ENCODE results near the gene HDDC2. TPM values are rescaled to one million over a fixed set of nuclear protein-coding genes. Genes with fewer than 3 reads are reported as not detected.

The HDDC2 gene
- total and polyA plus RNA-seq, 9 of the 15 experiments (the other 6 are each of a cell fraction or from before 2014, with no cell fraction given), result 194 to 632 (median 294) TPM

DNA sequence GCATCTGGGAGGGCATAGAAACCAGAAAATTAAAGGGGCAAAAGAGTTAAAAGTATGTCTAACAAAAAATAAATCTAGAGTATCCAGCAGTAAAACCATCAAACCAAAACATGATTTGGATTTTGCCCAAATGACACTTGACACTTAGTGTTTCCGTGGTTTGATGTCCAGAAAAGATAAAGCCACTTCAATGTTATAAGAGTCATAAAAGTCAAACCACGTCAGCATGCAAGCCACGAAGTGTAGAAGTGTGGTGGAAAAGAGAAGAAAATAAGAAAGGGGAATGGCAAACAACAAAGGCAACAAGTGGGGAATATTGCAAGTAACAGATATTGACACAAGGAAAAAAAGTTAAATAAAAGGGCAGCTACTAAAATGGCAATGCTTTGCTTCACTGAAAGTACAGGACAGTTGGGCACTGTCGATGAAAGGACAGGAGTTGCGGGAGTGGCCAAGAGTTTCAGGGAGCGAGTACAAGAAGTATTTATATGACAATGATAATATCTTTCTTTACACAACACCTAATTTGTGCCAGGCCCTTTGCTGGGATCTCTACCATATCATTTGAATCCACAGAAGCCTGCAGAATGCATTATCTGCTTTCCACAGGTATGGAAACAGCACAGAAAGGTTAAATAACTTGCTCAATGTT, 6.3 kb upstream of the HDDC2 start (continued):
- no peak for TF ChIP-seq ILK (tag; IDR thresholded peaks at IDR 0.05; ENCODE audit: borderline replicate concordance, low read depth)
- TF ChIP-seq FOXM1 (IDR thresholded peaks at IDR 0.05; ENCODE audit: low read depth), result no peak
- no peak for TF ChIP-seq FOXM1 (CRISPR knock-in tag; IDR thresholded peaks at IDR 0.05; ENCODE audit: low read depth)
- no peak for TF ChIP-seq NCOA4 (IDR thresholded peaks at IDR 0.05; ENCODE audit: partially characterized antibody)
- no peak for TF ChIP-seq BRD4 (IDR thresholded peaks at IDR 0.05)
- TF ChIP-seq BACH1 (tag; IDR thresholded peaks at IDR 0.05), result no peak
- TF ChIP-seq RAD51 (IDR thresholded peaks at IDR 0.05; ENCODE audit: borderline replicate concordance, low read depth), result no peak
- no peak for TF ChIP-seq CHD1 (IDR thresholded peaks at IDR 0.05; ENCODE audit: low read length)
- no peak for TF ChIP-seq SAFB2 (IDR thresholded peaks at IDR 0.05; ENCODE audit: borderline replicate concordance, low read depth, low read length, severe bottlenecking)
- no peak for TF ChIP-seq EZH2 (IDR thresholded peaks at IDR 0.05; ENCODE audit: borderline replicate concordance, low read depth, low read length)
- TF ChIP-seq TEAD1 (CRISPR knock-in tag; IDR thresholded peaks at IDR 0.05), result no peak
- TF ChIP-seq RBBP5 (IDR thresholded peaks at IDR 0.05; ENCODE audit: borderline replicate concordance, insufficient read depth, low read length, poor library complexity, severe bottlenecking), result no peak
- TF ChIP-seq, protein P1, sequence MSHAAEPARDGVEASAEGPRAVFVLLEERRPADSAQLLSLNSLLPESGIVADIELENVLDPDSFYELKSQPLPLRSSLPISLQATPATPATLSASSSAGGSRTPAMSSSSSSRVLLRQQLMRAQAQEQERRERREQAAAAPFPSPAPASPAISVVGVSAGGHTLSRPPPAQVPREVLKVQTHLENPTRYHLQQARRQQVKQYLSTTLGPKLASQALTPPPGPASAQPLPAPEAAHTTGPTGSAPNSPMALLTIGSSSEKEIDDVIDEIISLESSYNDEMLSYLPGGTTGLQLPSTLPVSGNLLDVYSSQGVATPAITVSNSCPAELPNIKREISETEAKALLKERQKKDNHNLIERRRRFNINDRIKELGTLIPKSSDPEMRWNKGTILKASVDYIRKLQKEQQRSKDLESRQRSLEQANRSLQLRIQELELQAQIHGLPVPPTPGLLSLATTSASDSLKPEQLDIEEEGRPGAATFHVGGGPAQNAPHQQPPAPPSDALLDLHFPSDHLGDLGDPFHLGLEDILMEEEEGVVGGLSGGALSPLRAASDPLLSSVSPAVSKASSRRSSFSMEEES (CRISPR knock-in tag; IDR thresholded peaks at IDR 0.05), result no peak
- no peak for TF ChIP-seq MED1 (CRISPR knock-in tag; IDR thresholded peaks at IDR 0.05; ENCODE audit: borderline replicate concordance)
- no peak for TF ChIP-seq NCOA6 (IDR thresholded peaks at IDR 0.05)
- TF ChIP-seq CBX2 (IDR thresholded peaks at IDR 0.05; ENCODE audit: insufficient read depth, low read length, poor library complexity, severe bottlenecking), result no peak
- no peak for TF ChIP-seq SRSF3 (IDR thresholded peaks at IDR 0.05; ENCODE audit: insufficient read depth, low read length)
- no peak for TF ChIP-seq SREBF2 (CRISPR knock-in tag; IDR thresholded peaks at IDR 0.05)
- TF ChIP-seq, protein P2, sequence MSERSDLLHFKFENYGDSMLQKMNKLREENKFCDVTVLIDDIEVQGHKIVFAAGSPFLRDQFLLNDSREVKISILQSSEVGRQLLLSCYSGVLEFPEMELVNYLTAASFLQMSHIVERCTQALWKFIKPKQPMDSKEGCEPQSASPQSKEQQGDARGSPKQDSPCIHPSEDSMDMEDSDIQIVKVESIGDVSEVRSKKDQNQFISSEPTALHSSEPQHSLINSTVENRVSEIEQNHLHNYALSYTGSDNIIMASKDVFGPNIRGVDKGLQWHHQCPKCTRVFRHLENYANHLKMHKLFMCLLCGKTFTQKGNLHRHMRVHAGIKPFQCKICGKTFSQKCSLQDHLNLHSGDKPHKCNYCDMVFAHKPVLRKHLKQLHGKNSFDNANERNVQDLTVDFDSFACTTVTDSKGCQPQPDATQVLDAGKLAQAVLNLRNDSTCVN (CRISPR knock-in tag; IDR thresholded peaks at IDR 0.05), result 0 out of 2 replicates have a peak, but pooled peaks have one; percentile 32
- peak; percentile 32; the same call in 1 of the 2 replicates for TF ChIP-seq TCF3 (CRISPR knock-in tag; IDR thresholded peaks at IDR 0.05)
- no peak for TF ChIP-seq ETV5 (CRISPR knock-in tag; IDR thresholded peaks at IDR 0.05; ENCODE audit: low read depth)
- TF ChIP-seq RFX5 (IDR thresholded peaks at IDR 0.05; ENCODE audit: low read depth, low read length), result no peak
- TF ChIP-seq ZNF12 (CRISPR knock-in tag; IDR thresholded peaks at IDR 0.05), result no peak
- TF ChIP-seq, protein P3, sequence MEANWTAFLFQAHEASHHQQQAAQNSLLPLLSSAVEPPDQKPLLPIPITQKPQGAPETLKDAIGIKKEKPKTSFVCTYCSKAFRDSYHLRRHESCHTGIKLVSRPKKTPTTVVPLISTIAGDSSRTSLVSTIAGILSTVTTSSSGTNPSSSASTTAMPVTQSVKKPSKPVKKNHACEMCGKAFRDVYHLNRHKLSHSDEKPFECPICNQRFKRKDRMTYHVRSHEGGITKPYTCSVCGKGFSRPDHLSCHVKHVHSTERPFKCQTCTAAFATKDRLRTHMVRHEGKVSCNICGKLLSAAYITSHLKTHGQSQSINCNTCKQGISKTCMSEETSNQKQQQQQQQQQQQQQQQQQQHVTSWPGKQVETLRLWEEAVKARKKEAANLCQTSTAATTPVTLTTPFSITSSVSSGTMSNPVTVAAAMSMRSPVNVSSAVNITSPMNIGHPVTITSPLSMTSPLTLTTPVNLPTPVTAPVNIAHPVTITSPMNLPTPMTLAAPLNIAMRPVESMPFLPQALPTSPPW (CRISPR knock-in tag; IDR thresholded peaks at IDR 0.05), result no peak
- TF ChIP-seq RBM17 (IDR thresholded peaks at IDR 0.05; ENCODE audit: borderline replicate concordance, low read depth, low read length), result no peak
